ENCODE results near the gene TLE5.

DNA sequence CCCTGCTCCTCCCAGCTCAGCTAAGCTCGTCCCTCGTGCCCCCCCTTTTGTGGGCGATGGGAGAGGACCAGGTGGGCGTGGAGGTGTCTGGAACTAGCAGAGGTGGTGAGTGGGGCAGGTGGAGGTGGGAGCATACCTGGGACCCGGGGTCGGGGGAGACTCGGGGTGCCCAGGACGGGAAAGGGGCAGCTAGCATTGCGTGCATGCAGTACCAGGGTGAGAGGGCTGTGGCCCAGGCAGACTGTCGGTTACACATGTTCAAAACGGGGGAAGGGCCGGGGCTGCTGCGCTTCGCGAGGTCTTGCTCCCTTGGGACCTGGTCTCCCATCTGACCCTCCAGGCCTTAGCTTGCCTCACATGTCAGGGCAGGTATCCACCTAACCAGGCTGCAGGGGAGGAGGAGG, 9.1 kb downstream of the TLE5 start:
- no peak for TF ChIP-seq CTCF (IDR thresholded peaks at IDR 0.05)
- no peak for TF ChIP-seq EP300 (IDR thresholded peaks at IDR 0.05)
- TF ChIP-seq POLR2A (IDR thresholded peaks at IDR 0.05), result no peak

Data from sigmoid colon (tissue), 4 donors.